COLO829 (cell line): ENCODE measurements around the gene FIBIN.
A peak's percentile ranks its signal among the peaks of the same experiment; 100 is the strongest.

Source experiments
- DNase-seq: peaks from one replicate; pipeline ENCODE4 v3.0.0; 2012; ENCODE audit warnings: low spot score

Gene FIBIN

GRCh38 chr11:27024865-27025264, 31.0 kb downstream of the FIBIN start:
- DNase-seq: no peak

GRCh38 chr11:27025312-27025955, 31.5 kb downstream of the FIBIN start:
- DNase-seq: no peak

- no peak for DNase-seq
Observed at GRCh38 chr11:27025957-27026733, 32.2 kb downstream of the FIBIN start.

GRCh38 chr11:27028561-27028965, 34.7 kb downstream of the FIBIN start:
- no peak for DNase-seq

- DNase-seq: no peak
Observed at GRCh38 chr11:27029966-27030365, 36.1 kb downstream of the FIBIN start.

GRCh38 chr11:27031754-27032153, 37.8 kb downstream of the FIBIN start:
- no peak for DNase-seq

GRCh38 chr11:27039873-27040272, 46.0 kb downstream of the FIBIN start:
- DNase-seq: peak; percentile 47

DNA sequence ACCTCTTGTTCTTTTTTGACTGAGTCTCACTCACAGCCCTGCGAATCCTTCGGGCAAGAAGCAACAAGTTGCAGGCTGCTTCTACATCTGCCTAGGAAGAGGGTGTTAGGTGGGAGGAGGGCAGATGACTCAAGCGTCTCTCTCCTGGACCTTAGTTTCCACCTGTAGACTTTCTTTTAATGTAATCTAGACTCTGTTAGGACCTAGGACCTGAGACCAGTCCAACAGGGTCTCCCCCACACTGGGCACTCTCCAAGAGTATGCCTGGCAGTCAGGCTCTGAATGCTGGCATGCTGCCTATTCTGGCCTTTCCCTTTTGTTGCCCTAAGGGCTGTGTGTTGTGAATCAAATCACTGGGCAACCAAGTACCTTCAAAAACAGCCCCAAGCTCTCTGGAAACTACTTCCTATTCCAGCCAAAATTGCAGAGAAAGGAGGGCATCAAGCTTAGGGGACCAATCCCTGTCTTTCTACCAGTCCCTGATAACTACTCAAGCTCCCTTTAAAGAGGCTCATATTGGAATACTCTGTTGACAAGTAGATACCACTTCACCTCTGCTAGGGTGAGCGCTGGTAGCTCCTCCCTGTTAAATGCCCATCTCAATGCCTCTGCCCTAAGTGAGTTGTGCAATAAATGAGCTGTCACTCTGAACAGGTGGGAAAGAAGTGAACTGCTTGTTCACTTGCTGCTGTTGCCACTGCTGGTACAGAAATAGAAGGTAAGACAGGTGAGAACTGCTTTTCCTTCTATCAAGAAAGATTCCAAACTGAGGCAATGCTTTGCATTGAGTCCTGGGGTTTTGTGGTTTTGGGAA, 46.6 kb downstream of the FIBIN start, which contains the start of gene BBOX1:
Gene BBOX1 (plus strand): TSS at position 514 of the 814 bp plus-strand sequence. CDS start 14,616 bp downstream, outside the sequence.
- DNase-seq: peak; percentile 64

- DNase-seq: no peak
Observed at GRCh38 chr11:27041141-27041899, 47.4 kb downstream of the FIBIN start.
